HG03103 (cell line): Measurements from ENCODE around the gene RPL15.
"Not testable (repeated sequence)": the region's sequence is repeated elsewhere in the genome, so short reads cannot be mapped to it uniquely, and the experiment has no call there.

Source experiments
- ATAC-seq: cut with Tn5 transposase; IDR thresholded peaks from one replicate; pipeline ENCODE4 v1.9.1; 2021; ENCODE audit warnings: low read depth; ENCODE audit not compliant: unreplicated experiment

RPL15 gene

GRCh38 chr3:23916886-23917678 lies at the start of gene RPL15, which contains the start of gene NKIRAS1:
TSS of gene RPL15 (plus strand) at chr3:23917132. CDS start at chr3:23917860, 728 bp downstream.
TSS of gene NKIRAS1 (minus strand) at chr3:23916990. CDS start at chr3:23910904, 6,086 bp downstream.
- peak; percentile 90 for ATAC-seq

- ATAC-seq = no peak
Observed at GRCh38 chr3:23867400-23867799, 49.5 kb upstream of the RPL15 start.

- no peak for ATAC-seq
Observed at GRCh38 chr3:23867838-23868237, 49.1 kb upstream of the RPL15 start.

GRCh38 chr3:23869977-23870662 lies 46.8 kb upstream of the RPL15 start:
- no peak for ATAC-seq

GRCh38 chr3:23870663-23871043 lies 46.3 kb upstream of the RPL15 start:
- ATAC-seq = not testable (repeated sequence)

GRCh38 chr3:23871361-23871760 lies 45.6 kb upstream of the RPL15 start:
- ATAC-seq = not testable (repeated sequence)

GRCh38 chr3:23872330-23872729 lies 44.6 kb upstream of the RPL15 start:
- ATAC-seq = no peak

GRCh38 chr3:23873941-23874340 lies 43.0 kb upstream of the RPL15 start:
- ATAC-seq = no peak

- ATAC-seq = no peak
Observed at GRCh38 chr3:23874359-23875112, 42.4 kb upstream of the RPL15 start.

GRCh38 chr3:23875113-23875725 lies 41.7 kb upstream of the RPL15 start:
- no peak for ATAC-seq

GRCh38 chr3:23876923-23877322 lies 40.0 kb upstream of the RPL15 start:
- no peak for ATAC-seq

GRCh38 chr3:23877329-23877980 lies 39.5 kb upstream of the RPL15 start:
- ATAC-seq = no peak

GRCh38 chr3:23879485-23879884 lies 37.4 kb upstream of the RPL15 start:
- no peak for ATAC-seq

GRCh38 chr3:23880703-23881339 lies 36.1 kb upstream of the RPL15 start:
- no peak for ATAC-seq

- ATAC-seq = not testable (repeated sequence)
Observed at GRCh38 chr3:23881993-23882392, 34.9 kb upstream of the RPL15 start.

GRCh38 chr3:23882487-23882918 lies 34.4 kb upstream of the RPL15 start:
- no peak for ATAC-seq

GRCh38 chr3:23884481-23884880 lies 32.5 kb upstream of the RPL15 start:
- no peak for ATAC-seq

- ATAC-seq = no peak
Observed at GRCh38 chr3:23885210-23885609, 31.7 kb upstream of the RPL15 start.

GRCh38 chr3:23886311-23886710 lies 30.6 kb upstream of the RPL15 start:
- no peak for ATAC-seq
